GM21360 (cell line): ENCODE measurements around the gene FIBCD1.

Source experiments
- ATAC-seq: cut with Tn5 transposase; IDR thresholded peaks from one replicate; pipeline ENCODE4 v1.9.1; 2021; ENCODE audit warnings: mild to moderate bottlenecking, moderate library complexity; ENCODE audit not compliant: unreplicated experiment

Gene FIBCD1

DNA sequence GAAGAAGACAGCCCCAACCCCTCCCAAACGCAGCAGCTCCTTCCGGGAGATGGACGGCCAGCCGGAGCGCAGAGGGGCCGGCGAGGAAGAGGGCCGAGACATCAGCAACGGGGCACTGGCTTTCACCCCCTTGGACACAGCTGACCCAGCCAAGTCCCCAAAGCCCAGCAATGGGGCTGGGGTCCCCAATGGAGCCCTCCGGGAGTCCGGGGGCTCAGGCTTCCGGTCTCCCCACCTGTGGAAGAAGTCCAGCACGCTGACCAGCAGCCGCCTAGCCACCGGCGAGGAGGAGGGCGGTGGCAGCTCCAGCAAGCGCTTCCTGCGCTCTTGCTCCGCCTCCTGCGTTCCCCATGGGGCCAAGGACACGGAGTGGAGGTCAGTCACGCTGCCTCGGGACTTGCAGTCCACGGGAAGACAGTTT lies 54.9 kb downstream of the FIBCD1 start:
- no peak for ATAC-seq

DNA sequence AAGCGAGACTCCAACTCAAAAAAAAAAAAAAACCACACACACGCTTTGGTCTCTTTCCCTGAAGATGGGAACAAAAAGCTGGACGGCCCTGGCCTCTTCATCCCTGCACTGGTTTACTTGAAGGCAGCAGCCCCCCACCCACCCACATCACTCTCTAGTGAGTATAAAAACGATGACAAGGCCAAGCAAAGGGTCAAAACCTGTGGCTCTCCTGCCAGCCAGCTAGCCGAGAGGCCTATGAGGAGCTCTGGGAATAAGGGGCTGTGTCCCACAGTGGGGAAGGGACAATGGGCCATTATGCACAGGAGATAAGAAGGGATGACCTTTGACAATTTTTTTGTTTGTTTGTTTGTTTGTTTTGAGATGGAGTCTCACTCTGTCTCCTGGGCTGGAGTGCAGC lies 55.6 kb downstream of the FIBCD1 start:
- ATAC-seq = no peak

DNA sequence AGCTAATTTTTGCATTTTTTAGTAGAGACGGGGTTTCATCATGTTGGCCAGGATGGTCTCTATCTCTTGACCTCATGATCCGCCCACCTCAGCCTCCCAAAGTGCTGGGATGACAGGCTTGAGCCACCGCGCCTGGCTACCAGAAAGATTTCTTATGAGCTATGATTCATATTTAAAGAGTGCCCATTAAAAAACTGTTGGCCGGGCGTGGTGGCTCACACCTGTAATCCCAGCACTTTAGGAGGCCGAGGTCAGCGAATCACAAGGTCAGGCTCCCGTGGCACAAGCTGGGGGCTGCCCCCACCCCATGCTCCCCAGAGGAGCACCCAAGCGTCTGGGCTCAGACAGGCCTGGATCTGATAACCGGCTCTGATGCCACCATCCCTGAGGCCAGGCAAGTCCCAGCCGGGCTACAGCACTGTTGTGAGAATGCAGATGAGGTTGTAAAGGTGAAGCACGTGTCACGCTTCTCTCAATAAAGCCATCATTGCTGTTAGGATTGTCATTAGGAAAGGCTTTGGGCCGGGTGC lies 56.3 kb downstream of the FIBCD1 start:
- ATAC-seq = no peak

DNA sequence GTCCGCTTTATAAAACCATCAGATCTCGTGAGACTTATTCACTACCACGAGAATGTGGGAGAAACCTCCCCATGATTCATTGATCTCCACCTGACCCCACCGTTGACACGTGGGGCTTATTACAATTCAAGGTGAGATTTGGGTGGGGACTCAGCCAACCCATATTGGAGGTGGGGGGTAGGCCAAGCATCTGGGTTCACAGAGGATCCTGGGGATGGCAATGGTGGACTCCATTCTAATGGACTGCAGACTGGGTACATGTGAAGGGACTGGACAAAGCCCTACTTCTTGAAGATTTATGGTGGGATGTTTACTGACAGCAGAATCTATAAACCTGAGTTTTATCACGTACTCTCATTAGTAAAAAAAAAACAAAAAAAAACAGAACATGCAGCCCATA lies 57.5 kb downstream of the FIBCD1 start:
- ATAC-seq = no peak

DNA sequence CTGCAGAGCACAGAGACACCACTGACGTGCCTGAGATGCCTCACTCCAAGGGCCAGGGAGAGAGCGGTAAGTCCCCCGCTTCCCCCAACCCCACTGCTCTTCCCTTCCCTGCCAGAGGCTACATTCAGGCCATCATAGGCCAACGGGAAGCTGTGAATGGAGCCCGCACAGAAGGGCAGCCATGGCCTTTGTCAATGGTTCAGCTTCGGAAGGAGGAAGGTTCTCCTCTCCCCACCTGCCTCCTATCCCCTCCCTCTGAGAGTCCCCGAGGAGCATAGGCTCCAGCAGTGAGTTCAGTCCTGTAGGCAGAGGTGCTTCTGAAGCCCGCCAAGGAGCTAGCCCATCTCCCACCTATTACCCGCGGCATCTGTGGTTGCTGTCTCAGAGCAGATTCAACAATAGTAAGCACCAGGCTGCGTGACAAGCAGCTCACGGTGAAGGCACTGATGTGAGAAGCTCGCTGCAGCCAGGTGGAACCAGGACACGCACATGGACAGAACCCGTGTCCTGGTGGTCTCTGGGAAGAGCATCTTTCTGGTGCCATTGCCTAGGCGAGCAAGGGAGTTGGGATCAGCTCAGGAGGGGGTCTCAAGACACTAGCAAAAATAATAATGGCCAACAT lies 58.3 kb downstream of the FIBCD1 start:
- no peak for ATAC-seq

DNA sequence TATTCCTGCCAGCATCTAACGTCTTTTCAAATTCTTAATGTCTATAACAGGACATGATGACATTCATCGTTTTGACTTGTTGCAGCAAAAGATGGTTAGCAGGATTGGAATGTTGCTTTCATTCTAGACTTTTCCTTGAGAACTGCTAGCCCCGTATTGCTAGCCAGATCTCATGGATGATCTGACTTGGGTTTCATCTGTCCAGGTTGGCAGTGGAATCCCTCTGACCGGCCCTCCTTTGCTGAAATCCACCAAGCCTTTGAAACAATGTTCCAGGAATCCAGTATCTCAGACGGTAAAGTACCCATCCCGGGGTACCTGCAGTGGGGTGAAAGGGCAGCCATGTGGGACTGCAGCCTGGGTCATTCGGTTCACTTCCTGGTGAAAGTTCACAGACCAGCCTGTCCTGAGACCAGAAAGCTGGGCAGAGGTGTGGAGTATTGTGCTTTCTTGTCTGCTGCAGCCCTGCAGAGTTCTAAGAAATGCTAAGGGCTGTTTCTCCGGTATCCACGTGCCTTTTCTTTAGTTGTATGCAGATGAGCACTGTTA lies 59.1 kb downstream of the FIBCD1 start:
- ATAC-seq = no peak

DNA sequence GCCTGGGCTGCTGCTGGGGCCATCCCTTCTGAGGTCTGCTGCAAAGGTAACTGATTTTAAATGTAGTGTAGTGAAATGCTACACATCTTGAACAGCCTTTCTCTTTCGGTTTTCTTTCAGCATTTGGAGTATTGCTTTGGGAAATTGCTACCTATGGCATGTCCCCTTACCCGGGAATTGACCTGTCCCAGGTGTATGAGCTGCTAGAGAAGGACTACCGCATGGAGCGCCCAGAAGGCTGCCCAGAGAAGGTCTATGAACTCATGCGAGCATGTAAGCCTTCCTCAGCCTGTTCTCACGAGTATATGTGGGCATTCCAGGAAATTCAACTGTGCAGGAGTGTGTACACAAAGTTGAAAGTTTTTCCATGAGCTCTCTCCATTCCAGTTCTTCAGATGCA lies 60.8 kb downstream of the FIBCD1 start:
- no peak for ATAC-seq

DNA sequence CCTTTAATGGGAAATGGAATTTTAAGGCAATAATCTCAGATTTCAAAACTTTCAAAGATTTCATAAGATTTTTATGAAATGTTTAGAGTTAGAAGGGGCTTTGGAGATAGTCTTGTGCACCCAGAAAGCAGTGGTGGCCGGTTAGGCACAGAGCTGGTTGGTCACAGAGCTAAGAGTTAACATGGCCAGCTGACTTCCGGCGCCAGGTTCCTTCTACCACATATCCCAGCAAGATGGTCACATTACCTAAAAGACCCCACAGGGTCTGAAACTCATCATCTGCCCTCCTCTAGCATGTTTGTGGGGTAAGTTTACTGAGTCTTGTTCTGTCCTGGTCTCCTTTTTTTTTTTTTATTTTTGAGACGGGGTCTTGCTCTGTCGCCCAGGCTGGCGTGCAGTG lies 61.7 kb downstream of the FIBCD1 start:
- no peak for ATAC-seq

DNA sequence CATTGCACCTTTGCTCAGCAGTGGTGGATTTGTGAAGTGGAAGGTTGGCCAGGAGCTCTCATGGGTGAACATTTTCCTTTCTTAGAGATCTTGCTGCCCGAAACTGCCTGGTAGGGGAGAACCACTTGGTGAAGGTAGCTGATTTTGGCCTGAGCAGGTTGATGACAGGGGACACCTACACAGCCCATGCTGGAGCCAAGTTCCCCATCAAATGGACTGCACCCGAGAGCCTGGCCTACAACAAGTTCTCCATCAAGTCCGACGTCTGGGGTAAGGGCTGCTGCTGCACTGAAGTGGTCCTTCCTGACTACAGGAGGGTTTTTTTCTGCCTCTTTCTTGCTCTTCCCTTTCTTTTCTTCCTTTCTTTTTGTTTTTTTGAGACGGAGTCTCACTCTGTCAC lies 64.3 kb downstream of the FIBCD1 start:
- ATAC-seq = no peak

DNA sequence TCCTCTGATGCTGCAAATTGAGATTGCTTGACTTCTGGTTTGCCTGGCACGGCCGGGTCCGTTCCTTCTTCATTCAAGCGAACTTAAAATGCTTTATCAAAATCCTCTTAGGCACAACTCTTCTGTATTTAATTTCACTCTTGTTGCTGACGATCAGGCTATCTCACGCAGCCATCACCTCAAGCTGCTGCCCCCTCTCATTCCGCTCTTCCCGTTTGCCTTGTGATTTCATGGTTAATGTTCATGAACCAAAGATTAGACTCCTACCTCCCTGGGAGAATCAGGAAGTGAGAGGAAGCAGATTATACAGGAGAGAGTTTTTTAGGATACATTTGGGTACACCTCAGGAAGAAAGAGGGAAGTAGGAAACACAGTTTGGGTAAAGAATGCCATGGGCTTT lies 65.1 kb downstream of the FIBCD1 start:
- no peak for ATAC-seq

DNA sequence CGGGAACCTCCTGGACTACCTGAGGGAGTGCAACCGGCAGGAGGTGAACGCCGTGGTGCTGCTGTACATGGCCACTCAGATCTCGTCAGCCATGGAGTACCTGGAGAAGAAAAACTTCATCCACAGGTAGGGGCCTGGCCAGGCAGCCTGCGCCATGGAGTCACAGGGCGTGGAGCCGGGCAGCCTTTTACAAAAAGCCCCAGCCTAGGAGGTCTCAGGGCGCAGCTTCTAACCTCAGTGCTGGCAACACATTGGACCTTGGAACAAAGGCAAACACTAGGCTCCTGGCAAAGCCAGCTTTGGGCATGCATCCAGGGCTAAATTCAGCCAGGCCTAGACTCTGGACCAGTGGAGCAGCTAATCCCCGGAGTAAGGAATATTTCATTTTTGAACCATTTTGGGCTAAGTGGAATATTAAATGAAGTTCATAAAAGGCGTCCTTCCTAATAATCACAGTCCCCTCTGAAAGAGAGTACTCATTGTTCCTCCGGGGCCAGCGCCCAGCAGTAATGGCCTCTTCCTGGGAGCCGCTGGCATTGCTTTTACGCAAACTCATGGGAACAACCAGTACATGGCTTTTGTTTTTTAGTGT lies 66.0 kb downstream of the FIBCD1 start:
- no peak for ATAC-seq

DNA sequence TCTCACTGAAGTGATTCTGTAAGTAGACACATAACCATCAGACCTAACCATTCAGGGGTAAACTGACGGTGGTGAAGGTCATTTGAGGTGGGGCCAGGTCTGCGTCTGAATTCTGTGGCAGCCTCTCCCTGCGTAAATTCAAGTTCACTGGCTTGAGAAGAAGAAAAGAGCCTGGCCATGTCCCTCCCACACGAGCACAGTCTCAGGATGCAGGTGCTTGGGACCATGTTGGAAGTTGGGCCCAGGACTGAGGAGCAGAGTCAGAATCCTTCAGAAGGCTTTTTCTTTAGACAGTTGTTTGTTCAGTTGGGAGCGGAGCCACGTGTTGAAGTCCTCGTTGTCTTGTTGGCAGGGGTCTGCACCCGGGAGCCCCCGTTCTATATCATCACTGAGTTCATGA lies 66.5 kb downstream of the FIBCD1 start:
- no peak for ATAC-seq

DNA sequence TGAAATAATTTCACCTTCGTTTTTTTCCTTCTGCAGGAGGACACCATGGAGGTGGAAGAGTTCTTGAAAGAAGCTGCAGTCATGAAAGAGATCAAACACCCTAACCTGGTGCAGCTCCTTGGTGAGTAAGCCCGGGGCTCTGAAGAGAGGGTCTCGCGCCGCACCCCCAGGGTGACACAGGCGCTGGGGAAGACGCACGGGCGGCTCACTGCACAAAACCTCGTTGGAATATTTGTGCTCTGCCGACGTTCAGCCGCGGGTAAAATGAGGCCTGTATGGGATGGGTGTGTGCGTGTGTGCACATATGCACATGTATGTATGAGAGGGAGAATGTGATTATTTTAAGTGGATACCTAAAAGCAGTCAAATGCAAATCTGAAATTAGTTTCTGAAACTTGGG lies 67.0 kb downstream of the FIBCD1 start:
- ATAC-seq = no peak

DNA sequence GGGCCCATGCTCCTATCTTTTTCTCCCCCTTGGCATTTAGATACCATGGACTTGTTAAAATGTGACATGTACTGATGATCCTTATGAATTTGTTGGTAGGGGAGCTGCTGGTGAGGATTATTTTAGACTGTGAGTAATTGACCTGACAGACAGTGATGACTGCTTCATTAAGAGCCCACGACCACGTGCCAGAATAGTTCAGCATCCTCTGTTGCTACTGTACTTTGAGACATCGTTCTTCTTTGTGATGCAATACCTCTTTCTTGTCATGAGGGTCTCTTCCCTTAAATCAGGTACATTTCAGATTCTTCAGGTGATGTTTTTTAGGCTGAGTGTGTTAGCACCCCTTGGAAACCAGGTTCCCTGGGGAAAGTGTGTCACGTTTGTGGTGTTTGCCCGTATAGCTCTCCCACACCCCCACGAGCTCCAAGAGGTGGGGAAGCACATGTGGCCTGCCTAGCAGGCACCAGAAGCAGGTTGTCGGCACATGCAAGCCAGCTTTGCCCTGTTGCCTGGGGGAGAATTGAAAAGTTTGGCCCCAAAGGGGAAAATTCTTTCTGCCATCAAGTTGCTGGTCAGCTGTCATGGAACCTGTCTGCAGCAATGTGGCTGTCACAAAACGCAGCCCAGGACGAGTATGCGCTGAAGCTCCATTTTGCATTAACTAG lies 67.5 kb downstream of the FIBCD1 start:
- no peak for ATAC-seq

DNA sequence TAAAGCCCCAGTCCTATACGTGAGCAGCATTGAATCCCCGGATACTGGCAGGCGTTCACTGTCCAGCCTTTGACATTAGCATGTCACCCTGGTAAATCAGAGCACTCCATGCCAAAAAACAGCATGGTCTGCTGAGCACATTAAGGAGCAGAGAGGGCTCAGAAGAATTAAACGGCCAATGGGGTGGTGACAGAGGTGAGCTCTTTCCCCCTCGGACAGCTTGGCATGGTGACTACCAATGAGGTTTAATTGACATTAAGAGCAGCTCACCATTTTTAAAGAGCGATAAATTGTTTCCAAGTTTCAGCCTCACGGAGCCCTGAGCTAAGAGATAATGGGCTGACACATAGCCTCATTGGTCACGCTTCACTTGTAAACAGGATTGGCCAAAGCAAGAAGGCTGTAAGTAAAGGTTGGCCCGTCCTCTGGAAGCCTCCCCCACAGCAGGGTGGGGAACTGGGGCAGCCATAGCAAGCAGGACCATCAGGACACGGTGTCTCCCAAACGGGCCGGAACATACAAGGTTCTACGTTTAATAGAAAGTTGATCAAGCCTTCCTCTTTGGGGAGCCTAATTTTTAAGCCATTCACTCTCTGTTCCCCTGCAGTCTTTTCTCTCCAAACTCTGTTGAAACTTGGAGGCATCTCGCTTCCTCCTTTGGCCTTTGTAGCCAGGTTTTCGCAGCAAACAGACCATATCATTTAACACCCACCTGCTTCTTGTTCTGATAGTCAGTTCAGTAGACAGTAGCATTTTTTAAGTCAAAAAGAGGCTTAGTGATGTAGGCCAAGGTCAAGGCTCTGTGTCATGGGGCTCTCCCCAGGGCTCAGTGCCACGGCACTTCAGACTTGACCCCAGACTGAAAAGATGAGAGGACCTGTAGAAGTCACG lies 68.3 kb downstream of the FIBCD1 start:
- ATAC-seq = peak; percentile 89

DNA sequence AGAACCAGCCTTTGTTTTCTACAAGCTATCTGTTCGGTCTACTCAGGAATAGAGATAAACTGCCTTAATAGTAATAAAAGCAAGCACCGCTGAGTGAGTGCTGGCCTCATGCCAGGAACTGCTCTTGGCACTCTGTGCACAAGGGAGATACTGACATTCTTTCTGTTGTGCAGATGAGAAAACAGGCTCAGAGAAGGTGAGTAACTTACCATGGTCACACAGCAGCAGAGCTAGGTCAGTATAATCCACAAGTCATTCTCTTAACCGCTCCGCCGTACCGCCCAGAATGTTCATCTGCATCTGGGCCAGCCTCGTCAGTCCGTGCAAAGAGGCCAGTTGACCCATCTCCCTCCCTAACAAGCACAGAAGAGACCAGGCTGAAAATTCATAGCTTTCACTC lies 69.8 kb downstream of the FIBCD1 start:
- ATAC-seq = no peak

DNA sequence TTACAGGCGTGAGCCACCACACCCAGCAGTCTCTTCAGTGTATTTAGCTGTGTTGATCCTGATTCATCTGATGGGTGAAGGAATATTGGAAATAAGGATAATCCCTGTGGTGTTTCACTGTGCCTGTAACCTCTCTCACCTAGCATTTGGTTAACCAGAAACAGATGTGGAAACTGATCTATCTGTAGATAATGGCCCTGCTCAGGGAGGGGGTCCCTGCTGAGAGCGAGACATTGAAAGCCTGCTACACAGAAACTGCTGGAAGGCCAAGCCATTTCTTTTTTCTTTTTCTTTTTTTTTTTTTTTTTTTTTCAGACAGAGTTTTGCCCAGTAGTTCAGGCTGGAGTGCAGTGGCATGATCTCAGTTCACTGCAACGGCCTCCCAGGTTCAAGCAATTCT lies 70.8 kb downstream of the FIBCD1 start:
- no peak for ATAC-seq

DNA sequence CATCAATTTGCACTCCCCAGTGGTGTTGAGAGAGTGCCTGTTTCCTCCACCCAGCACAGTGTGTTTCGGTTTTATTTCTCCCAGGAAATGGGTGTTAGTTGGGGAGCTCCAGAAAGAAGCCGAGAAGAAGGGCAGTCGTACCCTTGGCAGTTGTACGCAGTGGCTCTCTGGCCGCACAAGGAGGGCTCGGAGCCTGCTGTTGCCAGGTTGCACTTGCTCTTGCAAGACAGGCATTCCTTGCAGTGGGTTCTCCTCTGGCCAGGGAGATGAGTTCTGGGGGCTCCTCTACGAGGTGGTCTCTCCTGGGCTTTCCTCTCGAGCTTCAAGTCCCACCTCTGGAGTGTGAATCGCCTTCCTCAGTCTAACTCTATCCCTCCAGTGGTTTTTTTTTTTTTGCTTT lies 71.5 kb downstream of the FIBCD1 start:
- no peak for ATAC-seq

DNA sequence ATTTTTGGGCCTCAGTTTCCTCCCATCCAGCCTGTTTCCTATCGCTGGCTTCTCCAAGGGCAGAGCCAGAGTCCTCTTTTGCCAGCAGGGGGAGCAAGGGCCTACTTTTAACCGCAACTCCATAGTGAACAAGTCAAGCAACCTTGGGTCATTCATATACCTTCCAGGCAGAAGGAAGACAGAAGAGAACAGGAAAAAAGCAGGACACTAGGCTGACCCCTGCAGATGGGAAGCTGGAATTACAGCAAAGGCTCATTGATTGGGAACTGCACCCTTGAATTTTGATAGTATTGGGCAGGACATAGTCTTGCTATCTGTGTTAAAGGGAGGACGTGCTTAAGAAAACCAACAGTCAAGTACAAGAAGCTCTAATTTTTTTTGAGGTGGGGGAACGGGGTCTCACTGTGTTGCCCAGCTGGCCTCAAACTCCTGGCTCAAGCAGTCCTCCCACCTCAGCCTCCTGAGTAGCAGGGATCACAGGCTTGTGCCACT lies 72.5 kb downstream of the FIBCD1 start:
- ATAC-seq = no peak

DNA sequence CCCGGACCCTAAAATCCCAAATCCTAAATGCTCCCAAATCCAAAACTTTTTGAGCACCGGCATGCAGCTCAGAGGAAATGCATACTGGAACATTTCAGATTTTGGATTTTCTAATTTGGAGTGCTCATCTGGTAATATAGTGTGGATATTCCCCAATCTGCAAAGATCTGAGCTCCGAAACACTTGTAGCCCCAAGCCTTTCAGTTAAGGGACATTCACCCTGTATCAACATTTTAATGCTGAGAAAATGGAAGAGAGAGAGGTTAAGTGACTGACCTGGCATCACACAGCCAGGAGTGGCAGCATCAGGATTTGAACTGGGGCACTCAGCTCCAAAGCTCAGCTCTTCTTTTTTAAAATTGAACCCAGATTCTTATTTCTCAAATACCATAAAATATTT lies 73.1 kb downstream of the FIBCD1 start:
- no peak for ATAC-seq

DNA sequence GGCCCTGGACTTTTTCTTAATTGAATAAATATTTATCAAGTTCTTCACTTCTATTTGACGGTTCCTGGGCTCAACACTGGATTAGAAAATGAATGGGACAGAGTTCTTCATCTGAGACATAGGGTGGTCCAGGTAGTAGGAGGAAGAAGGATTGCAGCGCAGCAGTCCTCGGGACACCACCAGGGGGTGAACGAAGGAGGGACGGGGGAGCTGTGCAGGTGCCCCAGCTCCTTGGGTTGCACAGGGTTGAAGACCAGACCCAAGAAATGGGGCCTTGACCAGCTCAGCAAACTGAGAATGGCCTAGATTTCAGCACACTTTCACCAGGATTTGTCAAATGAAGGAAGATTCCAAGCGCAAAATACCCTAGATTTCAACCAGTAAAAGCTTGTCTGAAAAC lies 74.5 kb downstream of the FIBCD1 start:
- ATAC-seq = no peak
